Adrenal gland (tissue), 12 donors: ENCODE measurements around the gene TACC2. TPM values are rescaled to one million over a fixed set of nuclear protein-coding genes. Genes with fewer than 3 reads are reported as not detected.

Experiments
- DNase-seq, 7 donors: peaks; one replicate each; pipeline ENCODE4 v3.0.0-alpha.2; 2019 to 2020
- H3K27ac ChIP-seq, 5 donors: fragments of 200-600 bp; sonication (generic) in 4 of 5; 1 replicate in 3 of 5; 2 replicates in 2 of 5; pipeline versions ENCODE4 v1.5.1 to v1.8.0; 2016 to 2020; ENCODE audit warnings: mild to moderate bottlenecking in 1 of 5
- H3K27me3 ChIP-seq: fragments of 200-600 bp; 2 replicates; pipeline ENCODE4 v1.8.0; 2021
- H3K36me3 ChIP-seq, 2 donors: fragments of 200-600 bp; replicated peaks in 1 of 2; 1 replicate in 1 of 2; 2 replicates in 1 of 2; pipeline versions ENCODE4 v1.5.1 to v1.8.0; 2018 to 2022
- H3K4me1 ChIP-seq, 2 donors: fragments of 200-600 bp; replicated peaks in 1 of 2; 1 replicate in 1 of 2; 2 replicates in 1 of 2; pipeline versions ENCODE4 v1.5.1 to v1.8.0; 2018 to 2021
- H3K4me3 ChIP-seq, 4 donors: fragments of 200-600 bp; sonication (generic) in 3 of 4; one replicate each; pipeline ENCODE4 v1.5.1; 2016 to 2018
- H3K9me3 ChIP-seq, 3 donors: fragments of 200-600 bp; sonication (generic) in 1 of 3; replicated peaks in 1 of 3; 1 replicate in 2 of 3; 2 replicates in 1 of 3; pipeline versions ENCODE4 v1.5.1 to v1.8.0; 2016 to 2021
- CTCF ChIP-seq, 6 experiments: fragments of 450-650 bp in 4 of 6; fragments of 200-600 bp in 2 of 6; sonication (generic) in 1 of 6; IDR thresholded peaks; 1 replicate in 5 of 6; 2 replicates in 1 of 6; pipeline versions ENCODE4 v1.5.1 to v1.8.0; 2016 to 2021; ENCODE audit warnings: antibody characterized with exemption in 6 of 6, mild to moderate bottlenecking in 2 of 6, moderate library complexity in 1 of 6
- POLR2A ChIP-seq, 2 donors: fragments of 450-650 bp; IDR thresholded peaks; one replicate each; pipeline ENCODE4 v1.6.1; 2017; ENCODE audit warnings: antibody characterized with exemption in 2 of 2, mild to moderate bottlenecking in 2 of 2, moderate library complexity in 1 of 2
- WGBS, 4 donors: extraction: QIAGEN DNeasy Blood & Tissue Kit in 2 of 4; methylation state at CpG; one replicate each; pipeline versions ENCODE4 v1.1.5 to v1.1.7; 2013 to 2017; 5-methylcytosine and 5-hydroxymethylcytosine counted together
- intact Hi-C, 2 donors: fragments of 100-400 bp; cut with DNase I; formaldehyde crosslinking; loops; one replicate each; pipeline versions ENCODE4 v1.14.1 to v1.15.0; 2022 to 2023
- polyA plus RNA-seq, 3 donors: library from polyadenylated mRNA; stranded (reverse); fragments of 200-250 nt in 2 of 3; fragments of 350-450 nt in 1 of 3; fragmentation: Illumina TruSeq in 1 of 3; extraction: RNeasy Lipid Tissue Mini Kit (QIAGEN cat#74804) in 1 of 3; gene quantifications; one replicate each; pipeline ENCODE4 v1.2.3, GENCODE V29; 2013 to 2014
- total RNA-seq, 9 donors: library from RNA; depleted of rRNA in 4 of 9; stranded (reverse); fragments of >200 nt in 4 of 9; fragments of 120-200 nt in 1 of 9; fragmentation: NEBNext Ultra II Directional in 1 of 9; extraction: Animal tissue kit (Norgen Biotek cat#: 25700) in 1 of 9; gene quantifications; one replicate each; pipeline versions ENCODE4 v1.1.0 to v1.2.4, GENCODE V29; 2013 to 2023
- donor health status: healthy with polysubstance abuse.
- donor health status: Bipolar disorder and iron deficiency.
- donor health status: DM: yes; HTN: yes; CAD: no.
- donor health status: DM: no; HTN: no; CAD: no.
- donor health status: DM: no; HTN: no; CAD: no.
- donor health status: DM: yes; HTN: yes; CAD: no.

The TACC2 gene
- total and polyA plus RNA-seq, 12 donors, result 11.3 to 45.7 (median 26.3) TPM

- Histone ChIP-seq H3K36me3 (peaks cover 0 to 6% of the 10 kb centered on the region in 2 donors), H3K4me1 (no peaks in the 10 kb centered on the region), H3K27me3 (no peaks in the 10 kb centered on the region), H3K9me3 (no peaks in the 10 kb centered on the region), H3K4me3 (no peak overlapping the region), H3K27ac (no peak overlapping the region)
- intact Hi-C loops, result no loop called here
- TF ChIP-seq POLR2A (IDR thresholded peaks at IDR 0.05) (no peak), CTCF (IDR thresholded peaks at IDR 0.05) (no peak)
- 79 to 87% (median 84%) methylated on average over 3 of the region's 3 CpGs for WGBS, 4 donors
- DNase-seq, result no peak
These were observed 224.4 kb downstream of the TACC2 start for GRCh38 chr10:122213364-122213763.

GRCh38 chr10:122213766-122214165 is 224.8 kb downstream of the TACC2 start:
- peak in 1 of 7 donors; percentile 74 for DNase-seq
- no peaks in the 10 kb centered on the region for H3K9me3 ChIP-seq
- no peaks in the 10 kb centered on the region for H3K27me3 ChIP-seq
- no peaks in the 10 kb centered on the region for H3K4me1 ChIP-seq
- no peak overlapping the region for H3K4me3 ChIP-seq
- no peak for TF ChIP-seq POLR2A (IDR thresholded peaks at IDR 0.05)
- TF ChIP-seq CTCF (IDR thresholded peaks at IDR 0.05), result no peak
- intact Hi-C loops, result no loop called here
- 82 to 95% (median 89%) methylated on average over 4 to 7 of the region's 7 CpGs for WGBS, 4 donors
- H3K36me3 ChIP-seq, result peaks cover 0 to 6% of the 10 kb centered on the region in 2 donors
- H3K27ac ChIP-seq, result no peak overlapping the region

- no peak for DNase-seq
- Histone ChIP-seq H3K27ac (no peak overlapping the region), H3K27me3 (no peaks in the 10 kb centered on the region), H3K4me3 (no peak overlapping the region), H3K4me1 (no peaks in the 10 kb centered on the region), H3K9me3 (no peaks in the 10 kb centered on the region), H3K36me3 (peaks cover 0 to 6% of the 10 kb centered on the region in 2 donors)
- intact Hi-C loops, result no loop called here
- TF ChIP-seq CTCF (IDR thresholded peaks at IDR 0.05), result no peak
- TF ChIP-seq POLR2A (IDR thresholded peaks at IDR 0.05), result no peak
- 87 to 96% (median 88%) methylated on average over 2 of the region's 2 CpGs for WGBS, 4 donors
These were observed 227.1 kb downstream of the TACC2 start for GRCh38 chr10:122216047-122216446.

GRCh38 chr10:122219340-122219739 is 230.4 kb downstream of the TACC2 start:
- no peak for DNase-seq
- no peak overlapping the region for H3K4me3 ChIP-seq
- H3K4me1 ChIP-seq, result no peaks in the 10 kb centered on the region
- no peaks in the 10 kb centered on the region for H3K27me3 ChIP-seq
- no peak for TF ChIP-seq POLR2A (IDR thresholded peaks at IDR 0.05)
- no peak for TF ChIP-seq CTCF (IDR thresholded peaks at IDR 0.05)
- peaks cover 0 to 6% of the 10 kb centered on the region in 2 donors for H3K36me3 ChIP-seq
- intact Hi-C loops, result no loop called here
- no peak overlapping the region for H3K27ac ChIP-seq
- 86 to 96% (median 93%) methylated on average over 5 to 6 of the region's 6 CpGs for WGBS, 4 donors
- no peaks in the 10 kb centered on the region for H3K9me3 ChIP-seq
